GM12874 (cell line): ENCODE data around the gene KRTAP5-10.

Experiments
- TF ChIP-seq, protein P1 (sequence below): IDR thresholded peaks from 2 replicates; pipeline ENCODE4 v1.5.1; 2011; ENCODE audit warnings: low read depth, mild to moderate bottlenecking, control low read depth, low read length, moderate library complexity; ENCODE audit not compliant: insufficient read depth

Gene KRTAP5-10

DNA sequence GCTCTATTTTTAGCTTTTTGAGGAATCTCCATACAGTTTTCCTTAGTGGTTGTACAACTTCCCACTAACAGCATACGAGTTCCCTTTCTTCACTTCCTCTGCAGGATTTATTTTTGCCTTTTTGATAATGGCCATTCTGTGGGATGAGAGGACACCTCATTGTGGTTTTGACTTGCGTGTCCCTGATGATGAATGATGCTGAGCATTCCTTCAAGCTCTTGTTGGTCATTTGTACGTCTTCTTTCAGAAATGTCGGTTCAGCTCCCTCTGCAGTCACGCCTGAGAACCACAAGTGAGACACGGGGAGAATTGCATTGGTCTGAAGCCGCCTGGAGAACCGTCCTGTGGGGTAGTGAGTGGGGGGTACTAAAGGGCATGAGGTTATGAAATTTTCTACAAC, 2.0 kb upstream of the KRTAP5-10 start:
- TF ChIP-seq, protein P1, sequence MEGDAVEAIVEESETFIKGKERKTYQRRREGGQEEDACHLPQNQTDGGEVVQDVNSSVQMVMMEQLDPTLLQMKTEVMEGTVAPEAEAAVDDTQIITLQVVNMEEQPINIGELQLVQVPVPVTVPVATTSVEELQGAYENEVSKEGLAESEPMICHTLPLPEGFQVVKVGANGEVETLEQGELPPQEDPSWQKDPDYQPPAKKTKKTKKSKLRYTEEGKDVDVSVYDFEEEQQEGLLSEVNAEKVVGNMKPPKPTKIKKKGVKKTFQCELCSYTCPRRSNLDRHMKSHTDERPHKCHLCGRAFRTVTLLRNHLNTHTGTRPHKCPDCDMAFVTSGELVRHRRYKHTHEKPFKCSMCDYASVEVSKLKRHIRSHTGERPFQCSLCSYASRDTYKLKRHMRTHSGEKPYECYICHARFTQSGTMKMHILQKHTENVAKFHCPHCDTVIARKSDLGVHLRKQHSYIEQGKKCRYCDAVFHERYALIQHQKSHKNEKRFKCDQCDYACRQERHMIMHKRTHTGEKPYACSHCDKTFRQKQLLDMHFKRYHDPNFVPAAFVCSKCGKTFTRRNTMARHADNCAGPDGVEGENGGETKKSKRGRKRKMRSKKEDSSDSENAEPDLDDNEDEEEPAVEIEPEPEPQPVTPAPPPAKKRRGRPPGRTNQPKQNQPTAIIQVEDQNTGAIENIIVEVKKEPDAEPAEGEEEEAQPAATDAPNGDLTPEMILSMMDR, result peak; percentile 56

DNA sequence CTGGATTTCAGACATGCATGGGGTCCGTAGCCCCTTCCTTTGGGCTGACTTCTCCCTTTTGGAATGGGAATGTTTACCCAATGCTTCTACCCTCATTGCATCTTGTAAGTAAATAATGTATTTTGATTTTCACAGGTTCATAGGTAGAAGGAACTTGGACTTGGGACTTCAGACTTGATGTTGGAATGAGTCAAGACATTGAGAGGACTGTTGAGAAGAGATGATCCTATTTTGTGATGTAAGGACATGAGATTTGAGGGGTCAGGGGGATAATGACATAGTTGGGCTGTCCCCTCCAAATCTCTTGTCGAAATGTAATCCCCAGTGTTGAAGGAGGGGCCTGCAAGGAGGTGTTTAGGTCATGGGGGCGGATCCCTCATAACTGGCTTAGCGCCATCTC, 933 bp upstream of the KRTAP5-10 start:
- TF ChIP-seq, protein P1, result no peak

DNA sequence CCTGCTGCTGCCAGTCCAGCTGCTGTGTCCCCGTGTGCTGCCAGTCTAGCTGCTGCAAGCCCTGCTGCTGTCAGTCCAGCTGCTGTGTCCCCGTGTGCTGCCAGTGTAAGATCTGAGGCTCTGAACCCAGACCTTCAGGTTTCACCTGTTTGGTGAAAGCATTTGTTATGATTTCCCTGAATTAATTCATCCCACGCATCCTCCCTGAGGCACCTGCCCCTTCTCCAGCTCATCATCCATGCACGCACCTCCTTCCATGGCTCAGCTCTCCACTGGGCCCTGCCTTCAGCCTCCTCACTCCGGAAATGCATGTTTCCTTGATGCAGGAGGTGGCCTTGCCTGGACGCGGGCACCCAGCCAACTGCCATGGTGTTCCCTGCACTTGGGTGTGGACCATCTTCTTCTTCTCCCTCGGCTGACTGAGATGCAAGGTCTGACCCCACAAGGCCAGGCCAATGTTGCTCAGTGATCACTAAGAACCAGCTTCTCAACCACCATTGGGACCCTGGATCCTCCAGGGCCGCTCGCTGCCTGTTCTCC, 788 bp downstream of the KRTAP5-10 start:
- TF ChIP-seq, protein P1, result no peak

DNA sequence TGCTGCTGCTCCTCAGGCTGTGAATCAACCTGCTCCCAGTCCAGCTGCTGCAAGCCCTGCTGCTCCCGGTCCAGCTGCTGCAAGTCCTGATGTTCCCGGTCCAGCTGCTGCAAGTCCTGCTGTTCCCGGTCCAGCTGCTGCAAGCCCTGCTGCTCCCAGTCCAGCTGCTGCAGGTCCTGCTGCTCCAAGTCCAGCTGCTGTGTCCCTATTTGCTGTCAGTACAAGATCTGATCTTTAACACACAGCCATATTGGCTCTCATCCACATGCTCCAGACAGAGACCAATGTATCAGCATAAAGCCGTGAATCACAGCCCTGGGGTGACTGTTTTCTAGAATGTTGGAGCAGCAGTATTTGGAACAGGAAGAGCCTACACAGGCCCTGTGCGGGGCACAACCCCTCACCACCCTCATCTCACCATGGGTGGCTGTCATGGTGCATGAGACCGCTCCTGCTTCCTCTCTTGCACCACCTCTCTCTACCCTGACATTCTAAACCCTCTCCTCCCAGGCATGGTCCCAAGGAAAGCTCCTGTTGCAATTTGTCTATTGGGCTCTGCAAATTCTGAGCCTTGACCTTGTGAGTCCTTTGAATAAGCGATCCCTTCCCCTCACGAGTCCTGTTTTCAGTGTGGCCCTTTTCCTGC, 3.5 kb downstream of the KRTAP5-10 start:
- TF ChIP-seq, protein P1, result no peak

DNA sequence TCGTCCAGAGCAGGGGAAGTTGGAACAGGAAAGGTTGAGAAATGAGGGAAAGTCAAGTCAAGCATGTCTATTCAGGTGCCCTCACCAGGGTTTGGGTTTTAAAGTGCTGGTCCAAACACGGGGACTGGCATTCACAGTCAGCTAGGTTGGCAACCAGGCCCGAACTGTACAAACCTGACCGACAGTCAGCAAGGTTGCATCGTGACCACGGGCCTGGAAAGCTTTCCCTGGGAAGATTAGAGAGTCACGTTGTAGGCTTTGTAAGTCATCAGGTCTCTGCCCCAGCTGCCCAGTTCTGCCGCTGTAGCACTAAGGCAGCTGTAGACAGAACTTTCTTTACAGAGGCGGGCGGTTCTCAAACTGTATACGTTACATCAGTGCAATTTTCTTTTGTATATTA, 7.4 kb downstream of the KRTAP5-10 start:
- TF ChIP-seq, protein P1, result no peak

DNA sequence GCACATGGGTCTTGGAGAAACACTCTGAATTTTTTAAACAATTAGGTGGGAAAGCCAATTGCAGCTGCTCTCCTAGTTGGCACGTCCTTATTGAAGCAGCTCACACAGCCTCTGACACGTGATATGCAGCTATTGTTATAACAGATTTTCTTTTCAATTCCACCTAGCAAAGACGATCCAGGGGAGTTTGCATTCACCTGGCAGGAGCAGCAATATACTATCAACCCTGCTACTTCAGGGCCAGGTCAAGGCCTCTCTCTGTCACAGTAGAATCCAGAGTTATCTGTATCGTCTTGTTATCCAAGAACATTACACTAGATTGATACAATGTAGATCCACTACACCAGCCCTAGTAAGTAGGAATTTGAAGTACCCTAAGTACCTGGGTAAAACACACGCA, 9.1 kb downstream of the KRTAP5-10 start:
- TF ChIP-seq, protein P1, result no peak

DNA sequence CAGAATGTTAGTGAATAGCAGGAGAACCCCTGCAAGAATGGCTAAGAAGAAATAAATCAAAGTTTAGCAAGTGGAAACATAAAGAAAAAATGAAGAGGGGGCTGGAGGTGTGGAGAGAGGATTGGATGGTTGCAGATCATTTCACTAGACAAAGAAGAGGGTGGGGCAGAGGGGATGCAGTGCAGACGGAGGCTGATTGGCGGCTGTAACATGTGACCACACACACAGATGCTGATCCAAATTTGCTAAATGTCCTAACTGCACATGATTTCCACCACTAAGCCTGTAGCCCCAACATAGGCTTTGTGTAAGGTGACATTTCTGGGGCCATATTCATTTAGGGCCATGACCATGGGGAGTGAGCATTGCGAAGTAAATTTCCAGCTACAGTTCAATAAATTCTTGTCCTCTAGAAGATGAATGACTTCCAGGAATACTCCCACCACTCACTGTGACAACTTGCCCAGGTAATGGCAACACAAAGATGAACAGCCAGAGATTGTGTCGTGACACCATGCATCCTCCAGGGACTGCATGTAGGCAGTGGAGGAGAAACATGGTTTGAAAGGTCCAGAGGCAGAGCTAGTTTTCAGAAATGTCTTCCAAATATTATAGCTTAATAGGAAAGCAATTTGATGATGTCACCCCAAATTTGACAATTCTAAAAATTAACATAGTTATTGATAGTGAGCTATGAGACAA, 10.5 kb downstream of the KRTAP5-10 start:
- TF ChIP-seq, protein P1, result no peak
